Ectodermal cell (in vitro differentiated cells): ENCODE results near the gene COA6.
"Not testable (repeated sequence)": the region's sequence is repeated elsewhere in the genome, so short reads cannot be mapped to it uniquely, and the experiment has no call there.

ENCODE experiments used
- H3K27ac ChIP-seq: 2 replicates; pipeline ENCODE4 v1.7.0; 2013; ENCODE audit warnings: mild to moderate bottlenecking, low read depth, low read length; ENCODE audit not compliant: insufficient read depth, poor library complexity, severe bottlenecking
- H3K27me3 ChIP-seq: 2 replicates; pipeline ENCODE4 v1.7.0; 2013; ENCODE audit warnings: mild to moderate bottlenecking, low read length; ENCODE audit not compliant: insufficient read depth, control insufficient read depth, poor library complexity, severe bottlenecking
- H3K36me3 ChIP-seq: one replicate; pipeline ENCODE4 v1.7.0; 2013; ENCODE audit warnings: low read length; ENCODE audit not compliant: control insufficient read depth, insufficient read depth
- H3K4me1 ChIP-seq: one replicate; pipeline ENCODE4 v1.7.0; 2013; ENCODE audit warnings: low read length; ENCODE audit not compliant: control insufficient read depth, insufficient read depth
- H3K4me3 ChIP-seq: 2 replicates; pipeline ENCODE4 v1.7.0; 2013; ENCODE audit warnings: low read depth, low read length, control low read depth; ENCODE audit not compliant: insufficient read depth
- H3K9me3 ChIP-seq: 2 replicates; pipeline ENCODE4 v1.7.0; 2013; ENCODE audit warnings: mild to moderate bottlenecking, low read length, moderate library complexity; ENCODE audit not compliant: control insufficient read depth
- WGBS, 2 experiments: methylation state at CpG; one replicate each; pipeline ENCODE4 v1.1.7; 2013; ENCODE audit warnings: missing lambda C conversion rate in 2 of 2; 5-methylcytosine and 5-hydroxymethylcytosine counted together

The COA6 gene

GRCh38 chr1:234340528-234340927 lies 32.7 kb upstream of the COA6 start:
- peaks cover 4% of the 10 kb centered on the region for H3K9me3 ChIP-seq
- no peaks in the 10 kb centered on the region for H3K36me3 ChIP-seq
- H3K27me3 ChIP-seq, result no peaks in the 10 kb centered on the region
- 81 to 94% methylated on average over 2 of the region's 2 CpGs for WGBS, 2 experiments
- H3K4me1 ChIP-seq, result no peaks in the 10 kb centered on the region
- no peak overlapping the region for H3K27ac ChIP-seq
- no peak overlapping the region for H3K4me3 ChIP-seq

- 90 to 91% methylated on average over 4 to 5 of the region's 5 CpGs for WGBS, 2 experiments
- H3K4me3 ChIP-seq, result no peak overlapping the region
- H3K27me3 ChIP-seq, result no peaks in the 10 kb centered on the region
- no peaks in the 10 kb centered on the region for H3K4me1 ChIP-seq
- no peak overlapping the region for H3K27ac ChIP-seq
- H3K36me3 ChIP-seq, result no peaks in the 10 kb centered on the region
- H3K9me3 ChIP-seq, result peaks cover 4% of the 10 kb centered on the region
These were observed 30.5 kb upstream of the COA6 start for GRCh38 chr1:234342774-234343173.

- no peaks in the 10 kb centered on the region for H3K4me1 ChIP-seq
These were observed 28.0 kb upstream of the COA6 start for GRCh38 chr1:234345237-234345636.

GRCh38 chr1:234348964-234349363 lies 24.3 kb upstream of the COA6 start:
- Histone ChIP-seq H3K4me3 (no peak overlapping the region), H3K4me1 (no peaks in the 10 kb centered on the region), H3K27ac (no peak overlapping the region), H3K27me3 (no peaks in the 10 kb centered on the region), H3K36me3 (no peaks in the 10 kb centered on the region), H3K9me3 (no peaks in the 10 kb centered on the region)
- WGBS, 2 experiments, result 86 to 88% methylated on average over 4 of the region's 4 CpGs

More at GRCh38 chr1:234345237-234345636, 28.0 kb upstream of the COA6 start:
- Histone ChIP-seq H3K27ac (no peak overlapping the region), H3K9me3 (peaks cover 4% of the 10 kb centered on the region), H3K4me3 (no peak overlapping the region), H3K36me3 (no peaks in the 10 kb centered on the region), H3K27me3 (no peaks in the 10 kb centered on the region)
- 82 to 91% methylated on average over 1 of the region's 1 CpG for WGBS, 2 experiments

GRCh38 chr1:234355782-234356510 lies 17.3 kb upstream of the COA6 start:
- Histone ChIP-seq H3K4me3 (no peak overlapping the region), H3K27ac (no peak overlapping the region)
- WGBS, 2 experiments, result 93 to 97% methylated on average over 3 of the region's 3 CpGs

GRCh38 chr1:234356615-234357269 lies 16.5 kb upstream of the COA6 start:
- H3K9me3 ChIP-seq, H3K27me3 ChIP-seq, H3K4me1 ChIP-seq, H3K36me3 ChIP-seq, H3K27ac ChIP-seq, H3K4me3 ChIP-seq: not testable (repeated sequence)
- 94 to 97% methylated on average over 35 of the region's 35 CpGs for WGBS, 2 experiments

More at GRCh38 chr1:234355782-234356510, 17.3 kb upstream of the COA6 start:
- Histone ChIP-seq H3K9me3 (no peaks in the 10 kb centered on the region), H3K27me3 (no peaks in the 10 kb centered on the region), H3K36me3 (no peaks in the 10 kb centered on the region), H3K4me1 (no peaks in the 10 kb centered on the region)

DNA sequence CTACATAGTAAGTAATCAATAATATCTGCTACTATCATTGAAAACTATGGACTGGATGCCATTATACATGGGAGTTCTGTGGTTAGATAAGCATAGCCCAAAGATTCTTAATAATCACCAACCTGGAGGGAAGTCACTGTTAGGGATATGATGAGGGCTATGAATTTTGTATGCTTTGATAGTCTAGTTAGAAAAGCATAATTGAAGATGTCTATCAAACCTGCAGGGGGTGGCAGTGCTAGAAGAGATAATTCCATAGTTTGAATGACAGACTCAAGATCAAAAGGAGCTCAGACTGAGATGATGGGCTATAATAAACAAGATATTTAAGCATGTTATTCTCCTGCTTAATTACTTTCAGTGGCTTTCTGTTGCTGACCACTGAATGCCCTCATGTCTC lies 15.4 kb upstream of the COA6 start:
- no peak overlapping the region for H3K4me3 ChIP-seq
- H3K4me1 ChIP-seq, result no peaks in the 10 kb centered on the region
- no peaks in the 10 kb centered on the region for H3K36me3 ChIP-seq
- H3K9me3 ChIP-seq, result no peaks in the 10 kb centered on the region
- no peak overlapping the region for H3K27ac ChIP-seq
- H3K27me3 ChIP-seq, result no peaks in the 10 kb centered on the region

DNA sequence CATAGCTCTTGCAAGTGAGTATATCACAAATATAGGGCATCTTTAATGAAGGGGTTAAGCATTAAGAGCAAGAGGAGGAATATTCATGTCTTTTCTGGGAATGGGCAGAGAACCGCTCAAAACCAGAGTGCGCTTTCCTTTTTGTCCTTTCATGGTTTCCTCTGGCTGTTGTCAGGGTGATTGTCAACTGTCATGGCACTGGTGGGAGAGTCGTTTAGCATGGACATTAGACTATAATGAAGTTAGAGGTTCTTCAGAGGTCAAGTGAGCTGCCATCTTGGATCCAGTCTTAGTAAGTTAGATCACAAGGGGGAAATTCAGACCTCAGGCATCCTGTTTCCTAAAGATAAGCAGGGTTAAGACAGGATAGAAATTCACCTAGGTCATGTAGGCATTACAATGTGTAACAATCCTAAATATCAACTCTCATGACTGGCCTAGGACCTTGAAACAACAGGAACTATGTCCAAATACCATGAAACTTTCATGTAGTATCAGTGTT lies 12.1 kb upstream of the COA6 start:
- WGBS, 2 experiments, result 89 to 93% methylated on average over 3 of the region's 3 CpGs
- no peaks in the 10 kb centered on the region for H3K36me3 ChIP-seq
- no peaks in the 10 kb centered on the region for H3K27me3 ChIP-seq
- no peaks in the 10 kb centered on the region for H3K9me3 ChIP-seq
- H3K4me1 ChIP-seq, result no peaks in the 10 kb centered on the region
- no peak overlapping the region for H3K4me3 ChIP-seq
- H3K27ac ChIP-seq, result no peak overlapping the region

GRCh38 chr1:234362558-234362957 lies 10.7 kb upstream of the COA6 start:
- Histone ChIP-seq H3K9me3 (no peaks in the 10 kb centered on the region), H3K27me3 (no peaks in the 10 kb centered on the region), H3K4me1 (no peaks in the 10 kb centered on the region), H3K36me3 (no peaks in the 10 kb centered on the region), H3K4me3 (no peak overlapping the region), H3K27ac (no peak overlapping the region)
- 79% methylated on average over 1 to 2 of the region's 2 CpGs for WGBS, 2 experiments

GRCh38 chr1:234368320-234369032 lies 4.8 kb upstream of the COA6 start:
- Histone ChIP-seq H3K27ac (no peak overlapping the region), H3K9me3 (no peaks in the 10 kb centered on the region), H3K4me1 (no peaks in the 10 kb centered on the region), H3K36me3 (no peaks in the 10 kb centered on the region), H3K27me3 (no peaks in the 10 kb centered on the region), H3K4me3 (no peak overlapping the region)
- WGBS, 2 experiments, result 84% methylated on average over 12 of the region's 12 CpGs
